HepG2 (cell line): ENCODE data around the gene MFSD12. TPM values are rescaled to one million over a fixed set of nuclear protein-coding genes. Genes with fewer than 3 reads are reported as not detected.

Experiments used
- ATAC-seq: fragments of 200-7000 bp; cut with Tn5 transposase; 3 replicates; pipeline ENCODE4 v1.9.1; 2020; ENCODE audit warnings: mild to moderate bottlenecking, moderate library complexity
- BruUV-seq: library from RNA; stranded (reverse); fragments of 400-500 nt; replicated peaks from 2 replicates; lab custom pipeline; 2021; lab: Mats Ljungman, UMichigan
- CTCF ChIA-PET: fragments of 300-600 bp; formaldehyde crosslinking; extraction: SDS; loops from one replicate; lab custom pipeline; 2021; ENCODE audit warnings: low total read pairs, inconsistent platforms, low intra/inter-chr PET ratio; lab: Yijun Ruan, JAX
- POLR2A ChIA-PET: fragments of 350-600 bp; sonication (Branson Sonifier 250); formaldehyde crosslinking; loops from one replicate; lab custom pipeline; 2020; ENCODE audit warnings: antibody characterized with exemption, inconsistent platforms; lab: Yijun Ruan, JAX
- DNase-seq: peaks from one replicate; pipeline ENCODE4 v3.0.0-alpha.2; 2015; ENCODE audit warnings: low spot score
- FAIRE-seq: peaks from 3 replicates; lab custom pipeline; 2011; peaks lifted over from hg19 to GRCh38; lab: Jason Lieb, UNC
- H2AFZ ChIP-seq: one replicate; pipeline ENCODE4 v1.6.1; 2011; ENCODE audit warnings: low read length, inconsistent platforms
- H3K27ac ChIP-seq: fragments of 300-600 bp; 3 replicates; pipeline ENCODE4 v1.8.0; 2011; ENCODE audit warnings: mixed run types, mild to moderate bottlenecking, mixed read lengths, low read length, inconsistent platforms; ENCODE audit not compliant: insufficient read depth; ENCODE audit errors: extremely low read length
- H3K27me3 ChIP-seq, 2 experiments: fragments of 200-600 bp in 1 of 2; 2 replicates in 1 of 2; 3 replicates in 1 of 2; pipeline versions ENCODE4 v1.6.0 to v1.8.0; 2011; ENCODE audit warnings: low read length in 2 of 2, mild to moderate bottlenecking in 2 of 2, moderate library complexity in 2 of 2, inconsistent platforms in 1 of 2; ENCODE audit not compliant: insufficient read depth in 2 of 2, control insufficient read depth in 1 of 2
- H3K36me3 ChIP-seq, 2 experiments: fragments of 200-600 bp in 1 of 2; replicated peaks in 1 of 2; 2 replicates in 1 of 2; 3 replicates in 1 of 2; pipeline versions ENCODE4 v1.5.1 to v1.8.0; 2011; ENCODE audit warnings: low read length in 2 of 2, inconsistent platforms in 1 of 2; ENCODE audit not compliant: insufficient read depth in 2 of 2, control insufficient read depth in 1 of 2
- H3K4me1 ChIP-seq: 2 replicates; pipeline ENCODE4 v1.5.1; 2012; ENCODE audit warnings: low read length, inconsistent platforms; ENCODE audit not compliant: insufficient read depth
- H3K4me2 ChIP-seq: 2 replicates; pipeline ENCODE4 v1.6.0; 2011; ENCODE audit warnings: low read depth, low read length, inconsistent platforms
- H3K4me3 ChIP-seq, 3 experiments: fragments of 200-600 bp in 1 of 3; sonication (generic), shearing (Covaris generic) in 1 of 3; replicated peaks in 1 of 3; 2 replicates each; pipeline ENCODE4 v1.5.1; 2011 to 2016; ENCODE audit warnings: low read length in 3 of 3, inconsistent platforms in 2 of 3, low read depth in 2 of 3, mild to moderate bottlenecking in 2 of 3, control low read depth in 1 of 3, mixed read lengths in 1 of 3; ENCODE audit not compliant: insufficient read depth in 1 of 3
- H3K79me2 ChIP-seq: one replicate; pipeline ENCODE4 v1.6.1; 2011; ENCODE audit warnings: low read length, inconsistent platforms; ENCODE audit not compliant: insufficient read depth
- H3K9ac ChIP-seq: 2 replicates; pipeline ENCODE4 v1.6.0; 2011; ENCODE audit warnings: mild to moderate bottlenecking, low read depth, low read length, inconsistent platforms; ENCODE audit not compliant: insufficient read depth
- H3K9me3 ChIP-seq: 2 replicates; pipeline ENCODE4 v1.5.1; 2012; ENCODE audit warnings: mild to moderate bottlenecking, low read length
- H4K20me1 ChIP-seq: 2 replicates; pipeline ENCODE4 v1.6.0; 2011; ENCODE audit warnings: inconsistent platforms, mild to moderate bottlenecking, low read length, moderate library complexity; ENCODE audit not compliant: insufficient read depth
- AGO2 ChIP-seq: fragments of 200-400 bp; formaldehyde crosslinking; optimal IDR thresholded peaks from 2 replicates; pipeline ENCODE3; 2017; ENCODE audit warnings: mild to moderate bottlenecking, low read depth, low read length, moderate library complexity
- REXO4 ChIP-seq: sonication (generic); formaldehyde crosslinking; IDR thresholded peaks from 2 replicates; pipeline ENCODE4 v1.8.0; 2022; ENCODE audit warnings: missing genetic modification reagents, mild to moderate bottlenecking, borderline replicate concordance
- ZC3H13 ChIP-seq: sonication (generic); formaldehyde crosslinking; IDR thresholded peaks from 2 replicates; pipeline ENCODE4 v1.8.1; 2023; ENCODE audit warnings: mild to moderate bottlenecking, missing genetic modification reagents, moderate library complexity
- ZNF20 ChIP-seq: sonication (generic); formaldehyde crosslinking; IDR thresholded peaks from 2 replicates; pipeline ENCODE4 v1.4.0; 2020; ENCODE audit warnings: mild to moderate bottlenecking, moderate library complexity, missing genetic modification reagents
- WGBS: methylation state at CpG from one replicate; pipeline ENCODE4 v1.1.6; 2017; ENCODE audit warnings: low lambda C conversion rate; 5-methylcytosine and 5-hydroxymethylcytosine counted together
- in situ Hi-C: cut with HindIII; loops from 2 replicates; pipeline ENCODE4 v1.10.0; 2017; ENCODE audit warnings: low pct_unique_long_range_greater_than_20kb; ENCODE audit not compliant: extremely low pct_ligation_motif_present
- intact Hi-C: fragments of 100-400 bp; cut with micrococcal nuclease; formaldehyde crosslinking; loops from one replicate; pipeline ENCODE4 v1.10.0; 2022; ENCODE audit not compliant: unreplicated experiment
- polyA plus RNA-seq, 8 experiments: library from polyadenylated mRNA; depleted of rRNA in 3 of 8; stranded (reverse) in 7 of 8; unstranded in 1 of 8; fragments of >200 nt; fragmentation: Illumina TruSeq in 4 of 8; extraction: Trizol in 4 of 8; gene quantifications; 2 replicates each; pipeline versions ENCODE4 v1.2.1 to v1.2.3, GENCODE V29; 2011 to 2016; ENCODE audit warnings: low read depth in 4 of 8, missing spikeins in 1 of 8, mixed read lengths in 1 of 8; ENCODE audit not compliant: insufficient read depth in 1 of 8
- total RNA-seq, 5 experiments: library from RNA; depleted of rRNA; stranded (reverse); fragments of >200 nt; fragmentation: Illumina TruSeq; extraction: Trizol; gene quantifications; 2 replicates each; pipeline ENCODE4 v1.2.3, GENCODE V29; 2016; ENCODE audit warnings: low read depth in 1 of 5
- TF ChIP-seq, protein P1 (sequence below): sonication (generic); formaldehyde crosslinking; conservative IDR thresholded peaks from 2 replicates; pipeline ENCODE4 v1.4.0; 2020; ENCODE audit warnings: mild to moderate bottlenecking, missing genetic modification reagents, moderate library complexity
- TF ChIP-seq, protein P2 (sequence below): sonication (generic); formaldehyde crosslinking; IDR thresholded peaks from 2 replicates; pipeline ENCODE4 v1.4.0; 2020; ENCODE audit warnings: mild to moderate bottlenecking, missing genetic modification reagents
- TF ChIP-seq, protein P3 (sequence below): sonication (generic); formaldehyde crosslinking; IDR thresholded peaks from 2 replicates; pipeline ENCODE4 v1.5.1; 2020; ENCODE audit warnings: missing genetic modification reagents, mild to moderate bottlenecking, borderline replicate concordance

The MFSD12 gene
- total and polyA plus RNA-seq, 2 of the 13 experiments (the other 11 are each of a cell fraction or from before 2014, with no cell fraction given), result 27.2 to 29.1 TPM

DNA sequence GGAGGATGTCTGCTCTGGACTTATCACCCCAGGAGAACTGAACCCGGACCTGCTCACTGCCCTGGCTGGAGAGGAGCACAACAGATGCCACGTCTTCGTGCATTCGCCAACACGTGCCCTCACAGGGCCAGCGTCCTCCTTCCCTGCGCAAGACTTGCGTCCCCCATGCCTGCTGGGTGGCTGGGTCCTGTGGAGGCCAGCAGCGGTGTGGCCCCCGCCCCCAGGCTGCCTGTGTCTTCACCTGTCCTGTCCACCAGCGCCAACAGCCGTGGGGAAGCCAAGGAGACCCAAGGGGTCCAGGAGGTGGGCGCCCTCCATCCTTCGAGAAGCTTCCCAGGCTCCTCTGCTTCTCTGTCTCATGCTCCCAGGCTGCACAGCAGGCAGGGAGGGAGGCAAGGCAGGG is 21.8 kb downstream of the MFSD12 start (continued):
- TF ChIP-seq, protein P1, sequence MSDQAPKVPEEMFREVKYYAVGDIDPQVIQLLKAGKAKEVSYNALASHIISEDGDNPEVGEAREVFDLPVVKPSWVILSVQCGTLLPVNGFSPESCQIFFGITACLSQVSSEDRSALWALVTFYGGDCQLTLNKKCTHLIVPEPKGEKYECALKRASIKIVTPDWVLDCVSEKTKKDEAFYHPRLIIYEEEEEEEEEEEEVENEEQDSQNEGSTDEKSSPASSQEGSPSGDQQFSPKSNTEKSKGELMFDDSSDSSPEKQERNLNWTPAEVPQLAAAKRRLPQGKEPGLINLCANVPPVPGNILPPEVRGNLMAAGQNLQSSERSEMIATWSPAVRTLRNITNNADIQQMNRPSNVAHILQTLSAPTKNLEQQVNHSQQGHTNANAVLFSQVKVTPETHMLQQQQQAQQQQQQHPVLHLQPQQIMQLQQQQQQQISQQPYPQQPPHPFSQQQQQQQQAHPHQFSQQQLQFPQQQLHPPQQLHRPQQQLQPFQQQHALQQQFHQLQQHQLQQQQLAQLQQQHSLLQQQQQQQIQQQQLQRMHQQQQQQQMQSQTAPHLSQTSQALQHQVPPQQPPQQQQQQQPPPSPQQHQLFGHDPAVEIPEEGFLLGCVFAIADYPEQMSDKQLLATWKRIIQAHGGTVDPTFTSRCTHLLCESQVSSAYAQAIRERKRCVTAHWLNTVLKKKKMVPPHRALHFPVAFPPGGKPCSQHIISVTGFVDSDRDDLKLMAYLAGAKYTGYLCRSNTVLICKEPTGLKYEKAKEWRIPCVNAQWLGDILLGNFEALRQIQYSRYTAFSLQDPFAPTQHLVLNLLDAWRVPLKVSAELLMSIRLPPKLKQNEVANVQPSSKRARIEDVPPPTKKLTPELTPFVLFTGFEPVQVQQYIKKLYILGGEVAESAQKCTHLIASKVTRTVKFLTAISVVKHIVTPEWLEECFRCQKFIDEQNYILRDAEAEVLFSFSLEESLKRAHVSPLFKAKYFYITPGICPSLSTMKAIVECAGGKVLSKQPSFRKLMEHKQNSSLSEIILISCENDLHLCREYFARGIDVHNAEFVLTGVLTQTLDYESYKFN (CRISPR knock-in tag), result no peak
- TF ChIP-seq ZC3H13 (CRISPR knock-in tag), result peak; percentile 80; the same call in 1 of the 2 replicates

DNA sequence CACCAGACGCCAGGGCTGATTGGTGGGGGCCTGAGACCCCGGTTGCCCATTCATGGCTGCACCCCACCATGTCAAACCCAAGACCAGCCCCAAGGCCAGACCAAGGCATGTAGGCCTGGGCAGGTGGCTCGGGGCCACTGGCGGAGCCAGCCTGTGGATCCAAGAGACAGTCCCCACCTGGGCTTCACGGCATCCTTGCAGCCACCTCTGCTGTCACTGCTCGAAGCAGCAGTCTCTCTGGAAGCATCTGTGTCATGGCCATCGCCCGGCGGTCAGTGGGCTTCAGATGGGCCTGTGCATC is 22.2 kb downstream of the MFSD12 start:
- ATAC-seq (no peak), DNase-seq (no peak), FAIRE-seq (no peak)
- Histone ChIP-seq H3K4me3 (no peak overlapping the region), H3K36me3 (peaks cover 11 to 20% of the 10 kb centered on the region in 2 experiments; a peak in 4 of 5 replicates), H3K27ac (no peak overlapping the region), H2AFZ (no peak overlapping the region), H3K4me2 (no peak overlapping the region), H3K9me3 (no peaks in the 10 kb centered on the region), H4K20me1 (no peaks in the 10 kb centered on the region; the same call in 1 of the 2 replicates), H3K4me1 (no peaks in the 10 kb centered on the region), H3K27me3 (no peaks in the 10 kb centered on the region), H3K9ac (no peak overlapping the region), H3K79me2 (no peaks in the 10 kb centered on the region)
- CTCF ChIA-PET, result no interaction called here
- TF ChIP-seq REXO4 (CRISPR knock-in tag) (no peak), AGO2 (peak; percentile 39), ZNF20 (CRISPR knock-in tag) (no peak)
- TF ChIP-seq, protein P2, sequence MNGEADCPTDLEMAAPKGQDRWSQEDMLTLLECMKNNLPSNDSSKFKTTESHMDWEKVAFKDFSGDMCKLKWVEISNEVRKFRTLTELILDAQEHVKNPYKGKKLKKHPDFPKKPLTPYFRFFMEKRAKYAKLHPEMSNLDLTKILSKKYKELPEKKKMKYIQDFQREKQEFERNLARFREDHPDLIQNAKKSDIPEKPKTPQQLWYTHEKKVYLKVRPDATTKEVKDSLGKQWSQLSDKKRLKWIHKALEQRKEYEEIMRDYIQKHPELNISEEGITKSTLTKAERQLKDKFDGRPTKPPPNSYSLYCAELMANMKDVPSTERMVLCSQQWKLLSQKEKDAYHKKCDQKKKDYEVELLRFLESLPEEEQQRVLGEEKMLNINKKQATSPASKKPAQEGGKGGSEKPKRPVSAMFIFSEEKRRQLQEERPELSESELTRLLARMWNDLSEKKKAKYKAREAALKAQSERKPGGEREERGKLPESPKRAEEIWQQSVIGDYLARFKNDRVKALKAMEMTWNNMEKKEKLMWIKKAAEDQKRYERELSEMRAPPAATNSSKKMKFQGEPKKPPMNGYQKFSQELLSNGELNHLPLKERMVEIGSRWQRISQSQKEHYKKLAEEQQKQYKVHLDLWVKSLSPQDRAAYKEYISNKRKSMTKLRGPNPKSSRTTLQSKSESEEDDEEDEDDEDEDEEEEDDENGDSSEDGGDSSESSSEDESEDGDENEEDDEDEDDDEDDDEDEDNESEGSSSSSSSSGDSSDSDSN (CRISPR knock-in tag), result no peak
- TF ChIP-seq, protein P3, sequence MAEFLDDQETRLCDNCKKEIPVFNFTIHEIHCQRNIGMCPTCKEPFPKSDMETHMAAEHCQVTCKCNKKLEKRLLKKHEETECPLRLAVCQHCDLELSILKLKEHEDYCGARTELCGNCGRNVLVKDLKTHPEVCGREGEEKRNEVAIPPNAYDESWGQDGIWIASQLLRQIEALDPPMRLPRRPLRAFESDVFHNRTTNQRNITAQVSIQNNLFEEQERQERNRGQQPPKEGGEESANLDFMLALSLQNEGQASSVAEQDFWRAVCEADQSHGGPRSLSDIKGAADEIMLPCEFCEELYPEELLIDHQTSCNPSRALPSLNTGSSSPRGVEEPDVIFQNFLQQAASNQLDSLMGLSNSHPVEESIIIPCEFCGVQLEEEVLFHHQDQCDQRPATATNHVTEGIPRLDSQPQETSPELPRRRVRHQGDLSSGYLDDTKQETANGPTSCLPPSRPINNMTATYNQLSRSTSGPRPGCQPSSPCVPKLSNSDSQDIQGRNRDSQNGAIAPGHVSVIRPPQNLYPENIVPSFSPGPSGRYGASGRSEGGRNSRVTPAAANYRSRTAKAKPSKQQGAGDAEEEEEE, result no peak
- 97% methylated on average over 7 of the region's 9 CpGs for WGBS
- in situ Hi-C loops (no loop called here), intact Hi-C loops (no loop called here)
- no TSS peak for BruUV-seq
- POLR2A ChIA-PET, result no interaction called here
